K562 (cell line): ENCODE data around the gene UFC1. TPM values are rescaled to one million over a fixed set of nuclear protein-coding genes. Genes with fewer than 3 reads are reported as not detected.

Source experiments
- ATAC-seq: fragments of 200-7000 bp; cut with Tn5 transposase; 3 replicates; pipeline ENCODE4 v1.9.1; 2020; ENCODE audit warnings: moderate library complexity
- BruUV-seq: library from RNA; stranded (reverse); fragments of 400-500 nt; replicated peaks from 2 replicates; lab custom pipeline; 2021; lab: Mats Ljungman, UMichigan
- CTCF ChIA-PET: fragments of 300-600 bp; formaldehyde crosslinking; extraction: SDS; loops from one replicate; lab custom pipeline; 2021; ENCODE audit warnings: low intra/inter-chr PET ratio; lab: Yijun Ruan, JAX
- POLR2A ChIA-PET: fragments of 300-600, 350-650 bp; sonication (Branson Sonifier 250); formaldehyde crosslinking; extraction: SDS; loops from one replicate; lab custom pipeline; 2021; ENCODE audit warnings: antibody characterized with exemption, inconsistent platforms; lab: Yijun Ruan, JAX
- DNase-seq, 4 experiments: peaks; one replicate each; pipeline versions ENCODE4 v3.0.0 to v3.0.0-alpha.2; 2011 to 2018; ENCODE audit warnings: low spot score in 3 of 4, mixed read lengths in 3 of 4; ENCODE audit errors: extremely low read depth in 1 of 4
- FAIRE-seq: peaks from 2 replicates; lab custom pipeline; 2011; peaks lifted over from hg19 to GRCh38; lab: Jason Lieb, UNC
- H2AFZ ChIP-seq: 2 replicates; pipeline ENCODE4 v1.6.0; 2011; ENCODE audit warnings: low read depth, low read length, control low read depth, inconsistent platforms
- H3K27ac ChIP-seq: fragments of 200-600 bp; 3 replicates; pipeline ENCODE4 v1.8.0; 2011; ENCODE audit warnings: low read depth, mild to moderate bottlenecking, control low read depth, inconsistent platforms, low read length, moderate library complexity, mixed read lengths; ENCODE audit errors: extremely low read depth
- H3K27me3 ChIP-seq, 2 experiments: fragments of 300-600 bp in 1 of 2; 2 replicates in 1 of 2; 3 replicates in 1 of 2; pipeline versions ENCODE4 v1.6.0 to v1.8.0; 2011; ENCODE audit warnings: inconsistent platforms in 2 of 2, low read length in 2 of 2, mild to moderate bottlenecking in 1 of 2, mixed read lengths in 1 of 2, moderate library complexity in 1 of 2; ENCODE audit not compliant: control insufficient read depth in 2 of 2, insufficient read depth in 2 of 2
- H3K36me3 ChIP-seq: fragments of 300-600 bp; 3 replicates; pipeline ENCODE4 v1.8.0; 2011; ENCODE audit warnings: mild to moderate bottlenecking, low read length, inconsistent platforms; ENCODE audit not compliant: control insufficient read depth, insufficient read depth
- H3K4me1 ChIP-seq, 2 experiments: fragments of 200-600 bp in 1 of 2; replicated peaks in 1 of 2; 2 replicates in 1 of 2; 3 replicates in 1 of 2; pipeline versions ENCODE4 v1.5.1 to v1.8.0; 2011; ENCODE audit warnings: inconsistent platforms in 2 of 2, low read length in 2 of 2, mild to moderate bottlenecking in 1 of 2, mixed read lengths in 1 of 2, moderate library complexity in 1 of 2; ENCODE audit not compliant: control insufficient read depth in 2 of 2, insufficient read depth in 2 of 2
- H3K4me2 ChIP-seq: 2 replicates; pipeline ENCODE4 v1.6.1; 2011; ENCODE audit warnings: low read length, control low read depth, inconsistent platforms, mixed read lengths; ENCODE audit not compliant: insufficient read depth
- H3K4me3 ChIP-seq: fragments of 200-600 bp; sonication (generic), shearing (Covaris generic); 2 replicates; pipeline ENCODE4 v1.5.1; 2016; ENCODE audit warnings: control low read depth, inconsistent platforms
- H3K79me2 ChIP-seq: fragments of 200-600 bp; 3 replicates; pipeline ENCODE4 v1.8.0; 2011; ENCODE audit warnings: low read length, inconsistent platforms; ENCODE audit not compliant: control insufficient read depth, insufficient read depth
- H3K9ac ChIP-seq, 2 experiments: 2 replicates each; pipeline versions ENCODE4 v1.6.0 to v1.6.1; 2011; ENCODE audit warnings: low read depth in 2 of 2, low read length in 2 of 2, control low read depth in 1 of 2, inconsistent platforms in 1 of 2, mild to moderate bottlenecking in 1 of 2, mixed read lengths in 1 of 2; ENCODE audit not compliant: insufficient read depth in 1 of 2
- H3K9me1 ChIP-seq: one replicate; pipeline ENCODE4 v1.6.0; 2011; ENCODE audit warnings: inconsistent platforms, mild to moderate bottlenecking, low read length, moderate library complexity; ENCODE audit not compliant: control insufficient read depth, insufficient read depth
- H3K9me3 ChIP-seq: replicated peaks from 2 replicates; pipeline ENCODE4 v1.5.1; 2011; ENCODE audit warnings: low read depth, low read length, inconsistent platforms; ENCODE audit not compliant: control insufficient read depth, insufficient read depth
- H4K20me1 ChIP-seq: replicated peaks from 2 replicates; pipeline ENCODE4 v1.6.1; 2011; ENCODE audit warnings: low read length, inconsistent platforms, mixed read lengths; ENCODE audit not compliant: control insufficient read depth, insufficient read depth
- ELF2 ChIP-seq: fragments of 250-450 bp; sonication (Bioruptor Pico); IDR thresholded peaks from 2 replicates; pipeline ENCODE4 v1.5.0; 2021; ENCODE audit warnings: mild to moderate bottlenecking
- HDAC3 ChIP-seq: fragments of 450-650 bp; IDR thresholded peaks from 2 replicates; pipeline ENCODE4 v1.6.1; 2018; ENCODE audit warnings: borderline replicate concordance, mild to moderate bottlenecking, moderate library complexity; ENCODE audit not compliant: partially characterized antibody
- KDM5B ChIP-seq: fragments of 200-600 bp; sonication (generic); IDR thresholded peaks from 2 replicates; pipeline ENCODE4 v1.6.1; 2012; ENCODE audit warnings: low read depth, mild to moderate bottlenecking, moderate library complexity, low read length, control low read depth, inconsistent platforms; ENCODE audit not compliant: insufficient replicate concordance
- ZBTB33 ChIP-seq: sonication (generic); formaldehyde crosslinking; IDR thresholded peaks from 2 replicates; pipeline ENCODE4 v1.8.1; 2023; ENCODE audit warnings: mild to moderate bottlenecking, missing genetic modification reagents
- ZNF263 ChIP-seq: sonication (generic); formaldehyde crosslinking; IDR thresholded peaks from 2 replicates; pipeline ENCODE4 v1.8.0; 2022; ENCODE audit warnings: mild to moderate bottlenecking, missing genetic modification reagents, borderline replicate concordance
- WGBS: fragments of 100-300 bp; shearing (Covaris generic); methylation state at CpG from one replicate; pipeline ENCODE4 v1.1.6; 2016; ENCODE audit warnings: low coverage, mixed read lengths; ENCODE audit not compliant: insufficient coverage; ENCODE audit errors: missing lambda C conversion rate; 5-methylcytosine and 5-hydroxymethylcytosine counted together
- in situ Hi-C: fragments of 300-500 bp; cut with MboI; formaldehyde crosslinking; loops from 4 replicates; pipeline ENCODE4 v1.15.0; 2018; ENCODE audit warnings: inconsistent platforms, mixed read lengths
- intact Hi-C: fragments of 100-400 bp; cut with micrococcal nuclease; formaldehyde crosslinking; loops from 2 replicates; pipeline ENCODE4 v1.14.2; 2022
- polyA plus RNA-seq, 8 experiments: library from polyadenylated mRNA; depleted of rRNA in 4 of 8; stranded (reverse) in 5 of 8; unstranded in 3 of 8; fragments of >200 nt; fragmentation: Nextera tagmentation in 2 of 8; fragmentation: Illumina TruSeq in 1 of 8; extraction: Ambion mirVana in 2 of 8; extraction: Trizol in 1 of 8; gene quantifications; 2 replicates each; pipeline versions ENCODE4 v1.2.1 to v1.2.3, GENCODE V29; 2011 to 2014; ENCODE audit warnings: inconsistent platforms in 1 of 8, missing spikeins in 1 of 8
- total RNA-seq, 7 experiments: library from RNA; depleted of rRNA in 6 of 7; stranded (reverse); fragments of >200 nt in 6 of 7; fragmentation: Illumina TruSeq in 2 of 7; extraction: Trizol in 2 of 7; gene quantifications; 2 replicates each; pipeline versions ENCODE4 v1.2.1 to v1.2.3, GENCODE V29; 2011 to 2021; ENCODE audit warnings: low replicate concordance in 1 of 7

Gene UFC1
- total and polyA plus RNA-seq, 9 of the 15 experiments (the other 6 are each of a cell fraction or from before 2014, with no cell fraction given) = 92.8 to 220 (median 161) TPM

- TF ChIP-seq ZBTB33 (peak; percentile 65; the same call in 1 of the 2 replicates), ELF2 (CRISPR knock-in tag) (no peak), ZNF263 (peak; percentile 84)
Observed at GRCh38 chr1:161196521-161197451, 43.0 kb downstream of the UFC1 start (continued).

- DNase-seq = no peak
Observed at GRCh38 chr1:161197560-161198193, 43.9 kb downstream of the UFC1 start.

More at GRCh38 chr1:161197560-161198193, 43.9 kb downstream of the UFC1 start:
- ATAC-seq = no peak
- 91% methylated on average over 9 of the region's 11 CpGs for WGBS
- H2AFZ ChIP-seq = peak overlapping the region; percentile 81
- no peaks in the 10 kb centered on the region for H3K9me3 ChIP-seq
- no peaks in the 10 kb centered on the region for H3K27me3 ChIP-seq
- H3K36me3 ChIP-seq = no peaks in the 10 kb centered on the region
- H3K4me2 ChIP-seq = peak overlapping the region; percentile 12; the same call in 1 of the 2 replicates
- POLR2A ChIA-PET = interaction anchor here (0.6 to 1.0 kb wide), 3 partner anchors 15 to 65 kb away, joined by 3 read pairs; partner anchors contain the start of genes DEDD and PPOX
- H3K27ac ChIP-seq = no peak overlapping the region
- no peaks in the 10 kb centered on the region for H3K9me1 ChIP-seq
- BruUV-seq = no TSS peak
- peaks cover 8% of the 10 kb centered on the region for H3K79me2 ChIP-seq
- no peak overlapping the region for H3K4me3 ChIP-seq
- no peaks in the 10 kb centered on the region for H4K20me1 ChIP-seq
- H3K9ac ChIP-seq = peak overlapping the region in 1 of 2 experiments; percentile 85; a peak in 2 of 4 replicates
- in situ Hi-C loops (no loop called here), intact Hi-C loops (no loop called here)
- TF ChIP-seq HDAC3 (no peak), KDM5B (no peak)
- no peak for FAIRE-seq
- peaks cover 60 to 65% of the 10 kb centered on the region in 2 experiments for H3K4me1 ChIP-seq
- CTCF ChIA-PET = no interaction called here
